ENCODE results near the gene PARD3. TPM values are rescaled to one million over a fixed set of nuclear protein-coding genes. Genes with fewer than 3 reads are reported as not detected.
"Not testable (repeated sequence)": the region's sequence is repeated elsewhere in the genome, so short reads cannot be mapped to it uniquely, and the experiment has no call there.

The PARD3 gene
- total RNA-seq, 3 donors from 2014 or later = 0.35 to 0.53 (median 0.37) TPM

DNA sequence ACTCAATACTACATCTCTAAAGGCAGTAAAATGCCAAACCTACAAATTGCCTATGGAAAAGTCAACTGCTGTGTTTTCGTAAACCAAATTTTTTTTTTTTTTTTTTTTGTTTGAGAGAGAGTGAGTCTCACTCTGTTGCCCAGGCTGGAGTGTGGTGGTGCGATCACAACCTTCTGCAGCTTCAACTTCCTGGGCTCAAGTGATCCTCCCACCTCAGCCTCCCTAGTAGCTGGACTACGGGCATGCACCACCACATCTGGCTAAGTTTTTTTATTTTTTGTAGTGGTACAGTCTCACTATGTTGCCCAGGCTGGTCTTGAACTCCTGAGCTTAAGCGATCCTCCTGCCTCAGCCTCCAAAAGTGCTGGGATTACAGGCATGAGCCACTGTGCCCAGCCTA lies 74.0 kb downstream of the PARD3 start:
- H3K27me3 Mint-ChIP-seq (ENCODE audit: low read depth) = peaks cover 37% of the 10 kb centered on the region
- not testable (repeated sequence) for H3K4me3 Mint-ChIP-seq; DNase-seq; H3K4me1 Mint-ChIP-seq (ENCODE audit: low read depth); H3K9me3 Mint-ChIP-seq; H3K36me3 Mint-ChIP-seq (ENCODE audit: insufficient read depth); ATAC-seq

DNA sequence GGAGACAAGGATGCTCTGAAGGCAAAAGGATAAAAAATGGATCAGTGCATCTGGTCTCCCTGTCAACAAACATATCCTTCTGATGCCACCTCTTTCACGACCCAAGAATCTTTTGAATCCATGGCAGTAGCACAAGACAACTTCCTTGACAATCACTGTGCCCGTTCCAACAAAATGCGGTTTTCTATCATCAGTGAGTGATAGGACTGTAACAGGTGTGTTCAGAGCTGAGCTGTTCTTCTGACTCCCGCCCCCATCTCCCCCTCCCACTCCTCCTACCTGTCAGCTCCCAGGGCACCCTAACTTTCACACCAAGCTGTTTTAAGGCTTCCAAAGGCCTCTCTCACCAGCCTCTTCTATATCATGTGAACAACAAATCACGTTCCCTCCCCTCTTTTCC lies 74.8 kb downstream of the PARD3 start:
- Mint-ChIP-seq H3K27me3 (ENCODE audit: low read depth) (peaks cover 36% of the 10 kb centered on the region), H3K4me3 (no peak overlapping the region), H3K9me3 (no peaks in the 10 kb centered on the region), H3K36me3 (ENCODE audit: insufficient read depth) (no peaks in the 10 kb centered on the region), H3K4me1 (ENCODE audit: low read depth) (no peaks in the 10 kb centered on the region)
- ATAC-seq = no peak
- no peak for DNase-seq

DNA sequence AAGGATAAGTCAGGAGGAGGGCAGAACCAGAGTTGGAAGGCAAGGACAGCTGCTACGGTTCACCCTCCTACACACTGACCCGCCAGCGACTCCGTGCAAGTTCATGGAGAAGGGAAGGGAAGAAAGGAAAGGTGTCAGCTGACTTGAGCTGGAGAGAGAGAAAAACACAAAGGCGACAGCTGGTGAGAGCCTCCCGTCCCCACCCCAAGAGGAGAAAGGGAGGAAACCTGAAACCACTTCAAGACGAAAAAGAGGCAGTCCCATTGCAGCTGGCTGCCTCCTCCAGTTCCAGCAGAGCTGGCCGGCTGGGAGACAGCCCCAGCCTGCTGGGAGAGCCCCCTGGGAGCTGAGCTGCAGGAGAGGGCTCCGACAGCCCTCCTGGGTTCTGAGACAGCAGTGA lies 75.2 kb downstream of the PARD3 start:
- no peak overlapping the region for H3K4me3 Mint-ChIP-seq
- ATAC-seq = no peak
- H3K9me3 Mint-ChIP-seq = no peaks in the 10 kb centered on the region
- H3K4me1 Mint-ChIP-seq (ENCODE audit: low read depth) = no peaks in the 10 kb centered on the region
- H3K27me3 Mint-ChIP-seq (ENCODE audit: low read depth) = peaks cover 33% of the 10 kb centered on the region
- DNase-seq = no peak
- H3K36me3 Mint-ChIP-seq (ENCODE audit: insufficient read depth) = no peaks in the 10 kb centered on the region

DNA sequence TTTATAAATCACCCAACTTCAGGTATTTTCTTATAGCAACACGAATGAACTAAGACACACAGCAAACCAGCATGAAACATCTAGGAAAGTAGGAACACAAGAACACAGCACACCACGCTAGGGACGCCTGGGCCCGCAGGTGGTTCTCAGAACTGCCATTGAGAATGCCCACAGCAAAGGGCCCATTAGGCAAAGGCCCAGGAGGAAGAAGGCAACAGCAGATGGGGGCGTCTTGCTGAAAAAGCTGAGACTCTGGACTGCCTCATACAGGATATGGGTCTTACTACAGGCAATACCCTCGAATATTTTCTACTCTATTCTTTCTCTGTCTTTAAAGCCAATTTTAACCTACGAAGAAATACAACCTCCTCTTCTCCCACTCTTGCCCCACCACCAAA lies 77.3 kb downstream of the PARD3 start:
- DNase-seq = no peak
- Mint-ChIP-seq H3K4me3 (no peak overlapping the region), H3K36me3 (ENCODE audit: insufficient read depth) (no peaks in the 10 kb centered on the region), H3K27me3 (ENCODE audit: low read depth) (peaks cover 28% of the 10 kb centered on the region), H3K9me3 (no peaks in the 10 kb centered on the region), H3K4me1 (ENCODE audit: low read depth) (no peaks in the 10 kb centered on the region)
- no peak for ATAC-seq

DNA sequence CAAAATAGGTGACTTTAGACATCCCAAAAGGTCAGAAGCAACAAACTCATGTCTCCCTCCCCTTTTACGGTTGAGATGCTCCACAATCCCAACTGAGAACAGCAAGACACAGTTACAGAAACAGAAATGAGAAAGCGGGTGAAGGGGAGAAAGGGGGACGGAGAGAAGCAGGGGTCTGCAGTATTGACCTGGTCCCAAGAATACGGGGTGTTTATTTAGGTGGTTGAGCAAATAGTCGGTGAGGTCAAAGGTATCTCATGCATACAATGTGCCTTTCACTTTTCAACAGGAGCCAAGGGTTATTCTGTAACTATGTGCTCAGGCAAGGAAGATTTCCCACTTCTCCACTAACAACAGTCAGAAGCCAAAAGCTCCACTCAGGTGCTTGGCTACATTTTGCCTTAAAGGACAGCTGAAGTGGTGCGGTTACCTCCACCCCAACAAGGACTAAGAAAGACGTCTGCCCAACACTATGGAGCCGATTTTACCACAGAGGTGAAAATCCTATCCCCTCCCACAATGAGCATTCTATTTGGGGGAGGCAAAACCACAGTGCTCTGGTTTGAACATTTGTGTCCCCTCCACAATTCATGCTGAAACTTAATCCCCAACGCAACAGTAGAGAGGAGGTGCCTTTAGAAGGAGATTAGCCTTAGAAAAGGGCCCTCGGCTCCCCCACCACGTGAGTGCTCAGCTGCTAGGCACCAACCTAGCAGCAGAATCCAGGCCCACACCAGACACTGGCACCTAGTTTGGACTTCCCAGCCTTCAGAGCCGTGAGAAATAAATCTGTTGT lies 77.9 kb downstream of the PARD3 start:
- H3K27me3 Mint-ChIP-seq (ENCODE audit: low read depth) = peaks cover 23% of the 10 kb centered on the region
- ATAC-seq (no peak), DNase-seq (no peak)
- no peaks in the 10 kb centered on the region for H3K36me3 Mint-ChIP-seq (ENCODE audit: insufficient read depth)
- no peaks in the 10 kb centered on the region for H3K4me1 Mint-ChIP-seq (ENCODE audit: low read depth)
- no peaks in the 10 kb centered on the region for H3K9me3 Mint-ChIP-seq
- no peak overlapping the region for H3K4me3 Mint-ChIP-seq

DNA sequence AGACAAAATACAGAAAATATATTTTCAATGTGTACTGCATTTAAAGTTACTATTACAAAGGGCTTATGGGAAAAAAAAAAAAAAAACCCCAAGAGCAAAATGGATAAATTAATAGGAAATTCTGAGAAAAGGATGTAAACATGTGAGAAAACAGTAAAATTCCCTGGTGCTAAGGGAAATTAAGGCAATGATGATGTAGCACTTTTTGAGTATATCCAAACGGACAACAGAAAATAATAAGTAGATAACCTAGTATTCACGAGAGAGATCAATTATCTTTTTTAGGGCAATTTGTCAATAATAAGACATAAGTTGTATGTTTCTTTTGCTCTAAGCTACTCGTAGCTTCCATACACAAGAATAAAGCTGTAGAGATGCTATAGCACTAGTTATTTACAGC lies 80.2 kb downstream of the PARD3 start:
- no peak for ATAC-seq
- H3K36me3 Mint-ChIP-seq (ENCODE audit: insufficient read depth) = no peaks in the 10 kb centered on the region
- no peak overlapping the region for H3K4me3 Mint-ChIP-seq
- H3K9me3 Mint-ChIP-seq = no peaks in the 10 kb centered on the region
- no peak for DNase-seq
- H3K27me3 Mint-ChIP-seq (ENCODE audit: low read depth) = peaks cover 14% of the 10 kb centered on the region
- H3K4me1 Mint-ChIP-seq (ENCODE audit: low read depth) = no peaks in the 10 kb centered on the region

DNA sequence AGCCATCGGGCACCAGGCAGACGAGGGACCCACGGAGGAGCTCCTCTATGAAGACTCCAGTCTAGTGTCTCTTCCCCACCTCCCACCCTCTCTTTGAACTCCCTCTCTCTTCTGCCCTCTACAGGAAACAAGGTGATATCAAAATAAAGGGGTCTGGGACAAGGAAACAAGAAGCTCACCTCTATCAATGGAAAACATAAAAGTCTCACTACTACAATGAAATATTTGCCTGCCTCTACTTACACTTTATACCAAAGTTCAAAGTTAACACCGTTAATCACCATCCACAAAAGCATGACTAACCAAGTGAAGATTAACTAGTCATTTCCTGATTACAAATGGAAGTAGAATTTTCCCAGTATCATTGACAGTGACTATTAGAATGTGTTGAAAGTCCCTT lies 82.2 kb downstream of the PARD3 start:
- peaks cover 3% of the 10 kb centered on the region for H3K27me3 Mint-ChIP-seq (ENCODE audit: low read depth)
- ATAC-seq = no peak
- no peaks in the 10 kb centered on the region for H3K9me3 Mint-ChIP-seq
- H3K4me3 Mint-ChIP-seq = no peak overlapping the region
- no peak for DNase-seq
- no peaks in the 10 kb centered on the region for H3K36me3 Mint-ChIP-seq (ENCODE audit: insufficient read depth)
- H3K4me1 Mint-ChIP-seq (ENCODE audit: low read depth) = no peaks in the 10 kb centered on the region

DNA sequence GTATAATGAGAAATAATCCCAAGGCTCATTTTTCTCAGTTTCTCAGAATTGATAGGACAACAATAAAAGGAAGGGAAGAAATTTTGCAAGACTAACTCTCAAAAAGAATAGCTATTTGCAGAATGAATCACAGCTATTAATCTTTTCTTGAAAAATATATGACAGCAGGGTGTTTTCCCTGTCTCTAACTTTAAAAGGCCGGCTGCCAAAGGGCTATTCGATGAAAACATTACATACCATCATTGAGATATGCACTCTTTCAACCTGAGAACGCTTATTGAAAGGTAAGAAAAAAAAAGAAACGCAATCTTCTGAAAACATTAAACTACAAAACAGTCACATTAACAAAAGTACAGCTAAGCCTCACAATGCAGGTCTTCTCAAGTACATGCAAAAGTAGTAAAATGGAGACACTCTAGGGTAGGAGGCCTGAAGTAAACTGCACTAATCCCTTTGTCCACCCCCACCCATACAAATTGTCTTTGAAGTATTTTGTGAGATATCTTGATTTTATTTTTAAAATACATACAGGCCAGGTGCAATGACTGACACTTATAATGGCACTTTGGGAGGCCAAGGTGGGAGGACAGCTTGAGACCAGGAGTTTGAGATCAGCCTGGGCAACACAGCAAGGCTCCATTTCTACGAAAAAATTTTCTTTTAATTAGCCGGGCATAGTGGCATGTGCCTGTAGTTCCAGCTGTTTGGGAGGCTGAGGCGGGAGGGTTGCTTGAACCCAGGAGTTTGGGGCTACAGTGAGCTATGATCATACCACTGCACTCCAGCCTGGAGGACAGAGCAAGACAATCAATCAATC lies 83.0 kb downstream of the PARD3 start:
- no peak overlapping the region for H3K4me3 Mint-ChIP-seq
- DNase-seq = no peak
- no peaks in the 10 kb centered on the region for H3K4me1 Mint-ChIP-seq (ENCODE audit: low read depth)
- peaks cover 1% of the 10 kb centered on the region for H3K27me3 Mint-ChIP-seq (ENCODE audit: low read depth)
- no peaks in the 10 kb centered on the region for H3K9me3 Mint-ChIP-seq
- H3K36me3 Mint-ChIP-seq (ENCODE audit: insufficient read depth) = no peaks in the 10 kb centered on the region
- no peak for ATAC-seq

DNA sequence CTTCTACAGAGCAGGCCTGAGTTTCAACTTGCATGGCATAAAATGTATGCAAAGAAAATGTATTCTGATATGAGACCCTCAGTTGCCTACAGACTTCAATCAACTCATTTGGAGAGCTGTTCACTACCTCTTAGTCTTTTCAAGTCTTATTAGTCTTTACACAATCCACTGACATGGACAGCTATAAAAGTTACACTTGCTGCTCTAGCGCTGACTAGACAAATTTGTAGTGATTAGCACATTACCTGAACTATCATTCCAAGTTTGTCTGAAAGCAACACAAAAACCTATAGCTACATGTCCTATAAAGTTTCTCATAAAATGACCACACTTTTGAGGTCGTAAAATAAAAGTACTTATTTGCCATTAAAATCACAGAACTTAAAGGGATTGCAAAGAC lies 83.9 kb downstream of the PARD3 start:
- DNase-seq (no peak), ATAC-seq (no peak)
- H3K4me3 Mint-ChIP-seq = no peak overlapping the region
- H3K4me1 Mint-ChIP-seq (ENCODE audit: low read depth) = no peaks in the 10 kb centered on the region
- H3K36me3 Mint-ChIP-seq (ENCODE audit: insufficient read depth) = no peaks in the 10 kb centered on the region
- no peaks in the 10 kb centered on the region for H3K9me3 Mint-ChIP-seq
- H3K27me3 Mint-ChIP-seq (ENCODE audit: low read depth) = no peaks in the 10 kb centered on the region

DNA sequence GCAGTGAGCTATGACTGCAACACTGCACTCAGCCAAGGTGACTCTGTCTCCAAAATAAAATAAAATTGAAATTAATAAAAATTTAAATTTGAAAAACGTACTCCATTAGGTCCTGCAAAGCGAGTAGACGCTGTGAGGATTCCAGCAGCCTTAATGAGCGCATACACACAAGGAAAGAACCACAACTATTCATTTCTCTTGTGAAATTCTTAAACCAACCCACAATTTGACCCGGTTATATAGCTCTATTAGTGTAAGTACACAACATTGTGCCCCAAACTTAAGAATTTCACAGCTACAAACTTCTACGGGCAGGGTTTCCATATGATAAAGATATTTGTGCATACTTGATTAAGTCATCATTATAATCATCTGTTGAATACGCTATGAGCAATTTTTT lies 84.4 kb downstream of the PARD3 start:
- DNase-seq (no peak), ATAC-seq (no peak)
- H3K4me3 Mint-ChIP-seq = no peak overlapping the region
- no peaks in the 10 kb centered on the region for H3K4me1 Mint-ChIP-seq (ENCODE audit: low read depth)
- H3K36me3 Mint-ChIP-seq (ENCODE audit: insufficient read depth) = no peaks in the 10 kb centered on the region
- no peaks in the 10 kb centered on the region for H3K27me3 Mint-ChIP-seq (ENCODE audit: low read depth)
- H3K9me3 Mint-ChIP-seq = no peaks in the 10 kb centered on the region

DNA sequence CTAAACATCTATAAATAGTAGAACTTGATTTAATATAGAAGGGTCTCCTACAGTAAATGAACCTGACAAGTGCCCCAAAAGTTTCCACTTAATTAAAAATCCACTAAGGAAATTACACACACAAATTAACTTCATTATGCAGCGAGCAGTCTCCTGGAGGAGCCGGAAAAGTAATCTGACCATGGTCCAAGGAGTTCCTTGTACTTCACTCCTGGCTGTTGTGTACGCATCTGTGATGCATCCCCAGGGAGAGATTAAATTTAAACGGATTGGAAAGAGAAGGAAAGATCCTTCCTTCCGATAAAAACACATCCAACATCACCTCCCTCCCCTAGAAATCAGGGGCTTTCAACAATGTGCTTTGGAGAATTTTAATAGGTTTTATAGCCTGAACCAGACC lies 85.5 kb downstream of the PARD3 start:
- Mint-ChIP-seq H3K27me3 (ENCODE audit: low read depth) (no peaks in the 10 kb centered on the region), H3K4me1 (ENCODE audit: low read depth) (no peaks in the 10 kb centered on the region), H3K36me3 (ENCODE audit: insufficient read depth) (no peaks in the 10 kb centered on the region), H3K4me3 (no peak overlapping the region), H3K9me3 (no peaks in the 10 kb centered on the region)
- ATAC-seq (no peak), DNase-seq (no peak)

DNA sequence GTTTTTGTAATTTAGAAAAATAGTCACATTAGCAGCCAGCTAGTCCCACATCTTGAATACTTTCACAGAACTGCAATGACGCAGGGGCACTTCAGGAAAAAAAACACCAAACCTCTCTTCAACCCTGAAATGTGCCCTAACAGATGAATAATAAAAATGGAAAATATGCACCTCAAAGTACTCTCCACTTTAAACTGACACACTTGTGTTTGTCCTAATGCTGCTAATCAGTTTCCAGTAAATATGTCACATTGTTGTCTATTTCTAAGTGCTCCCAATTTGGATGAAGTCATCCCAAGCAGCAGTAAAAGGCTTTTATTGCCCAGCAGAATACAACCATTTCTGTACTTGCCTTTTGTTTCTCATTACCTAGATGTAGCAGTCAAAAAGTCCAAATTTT lies 86.7 kb downstream of the PARD3 start:
- Mint-ChIP-seq H3K4me1 (ENCODE audit: low read depth) (no peaks in the 10 kb centered on the region), H3K27me3 (ENCODE audit: low read depth) (no peaks in the 10 kb centered on the region), H3K36me3 (ENCODE audit: insufficient read depth) (no peaks in the 10 kb centered on the region), H3K9me3 (no peaks in the 10 kb centered on the region), H3K4me3 (no peak overlapping the region)
- ATAC-seq (no peak), DNase-seq (no peak)

DNA sequence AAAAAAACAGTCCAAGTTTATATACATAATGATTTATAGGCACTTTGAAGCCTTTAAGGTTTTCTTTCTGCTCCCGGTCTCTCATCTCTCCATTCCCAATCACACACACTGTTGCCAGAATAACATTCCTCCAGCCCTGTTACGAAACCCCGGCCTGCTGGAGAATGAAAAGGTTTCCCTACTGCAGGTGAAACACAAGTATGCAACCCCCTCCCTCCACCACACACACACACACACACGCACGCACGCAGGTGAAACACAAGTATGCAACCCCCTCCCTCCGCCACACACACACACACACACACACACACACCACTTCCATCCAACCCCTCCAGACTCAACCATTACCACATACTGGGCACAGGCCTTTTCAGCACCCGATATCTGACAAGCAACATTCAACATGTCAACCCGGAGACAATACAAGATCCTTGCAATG lies 87.5 kb downstream of the PARD3 start:
- DNase-seq (no peak), ATAC-seq (no peak)
- H3K27me3 Mint-ChIP-seq (ENCODE audit: low read depth) = no peaks in the 10 kb centered on the region
- no peaks in the 10 kb centered on the region for H3K36me3 Mint-ChIP-seq (ENCODE audit: insufficient read depth)
- no peaks in the 10 kb centered on the region for H3K4me1 Mint-ChIP-seq (ENCODE audit: low read depth)
- H3K4me3 Mint-ChIP-seq = no peak overlapping the region
- H3K9me3 Mint-ChIP-seq = no peaks in the 10 kb centered on the region

DNA sequence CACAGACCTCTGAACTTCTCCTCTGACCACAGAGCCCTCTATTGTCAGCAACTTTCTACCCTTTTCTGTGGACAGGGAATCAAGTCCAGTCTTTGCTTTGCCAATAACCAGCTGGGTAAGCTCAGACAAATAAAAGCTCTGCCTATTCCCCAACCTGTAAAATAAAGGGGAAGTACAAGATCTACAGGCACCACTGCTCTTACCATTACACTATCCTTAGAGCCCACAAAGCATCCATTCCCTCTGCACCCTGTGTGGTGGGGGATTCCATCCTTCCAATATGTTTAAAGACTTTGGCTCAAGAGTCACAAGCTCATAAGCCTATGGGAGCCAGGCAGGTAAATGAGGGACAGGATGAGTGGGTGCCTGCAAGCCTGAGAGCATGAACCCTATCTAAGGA lies 88.2 kb downstream of the PARD3 start:
- no peak for ATAC-seq
- no peak for DNase-seq
- Mint-ChIP-seq H3K36me3 (ENCODE audit: insufficient read depth) (no peaks in the 10 kb centered on the region), H3K4me1 (ENCODE audit: low read depth) (no peaks in the 10 kb centered on the region), H3K4me3 (no peak overlapping the region), H3K9me3 (no peaks in the 10 kb centered on the region), H3K27me3 (ENCODE audit: low read depth) (no peaks in the 10 kb centered on the region)

DNA sequence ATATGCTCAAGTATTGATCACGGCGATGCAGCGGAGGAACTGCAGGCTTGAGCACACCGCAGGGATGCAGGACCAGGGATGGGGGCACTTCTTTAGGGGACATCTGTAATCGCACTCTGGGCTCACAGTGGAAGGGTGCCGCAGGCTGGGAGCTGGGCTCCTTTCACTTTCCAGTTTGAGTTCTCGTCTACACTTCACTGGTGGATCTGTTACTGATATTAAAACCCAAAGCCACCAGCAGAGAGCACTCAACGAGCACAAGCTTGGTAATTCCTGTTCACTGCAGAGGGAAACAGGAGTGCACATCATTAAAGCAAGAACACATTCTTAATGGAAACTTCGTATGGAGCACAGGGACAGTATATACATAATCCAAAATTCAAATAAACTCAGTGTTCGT lies 91.3 kb downstream of the PARD3 start:
- H3K9me3 Mint-ChIP-seq = no peaks in the 10 kb centered on the region
- ATAC-seq (no peak), DNase-seq (no peak)
- no peaks in the 10 kb centered on the region for H3K27me3 Mint-ChIP-seq (ENCODE audit: low read depth)
- no peak overlapping the region for H3K4me3 Mint-ChIP-seq
- no peaks in the 10 kb centered on the region for H3K4me1 Mint-ChIP-seq (ENCODE audit: low read depth)
- H3K36me3 Mint-ChIP-seq (ENCODE audit: insufficient read depth) = no peaks in the 10 kb centered on the region
